ENCODE results near the gene SPATA12. TPM values are rescaled to one million over a fixed set of nuclear protein-coding genes. Genes with fewer than 3 reads are reported as not detected.

The SPATA12 gene
- total and polyA plus RNA-seq, 2 of the 8 experiments (the other 6 are each of a cell fraction or from before 2014, with no cell fraction given), result 0.19 to 0.97 TPM

- TF ChIP-seq, protein P1, sequence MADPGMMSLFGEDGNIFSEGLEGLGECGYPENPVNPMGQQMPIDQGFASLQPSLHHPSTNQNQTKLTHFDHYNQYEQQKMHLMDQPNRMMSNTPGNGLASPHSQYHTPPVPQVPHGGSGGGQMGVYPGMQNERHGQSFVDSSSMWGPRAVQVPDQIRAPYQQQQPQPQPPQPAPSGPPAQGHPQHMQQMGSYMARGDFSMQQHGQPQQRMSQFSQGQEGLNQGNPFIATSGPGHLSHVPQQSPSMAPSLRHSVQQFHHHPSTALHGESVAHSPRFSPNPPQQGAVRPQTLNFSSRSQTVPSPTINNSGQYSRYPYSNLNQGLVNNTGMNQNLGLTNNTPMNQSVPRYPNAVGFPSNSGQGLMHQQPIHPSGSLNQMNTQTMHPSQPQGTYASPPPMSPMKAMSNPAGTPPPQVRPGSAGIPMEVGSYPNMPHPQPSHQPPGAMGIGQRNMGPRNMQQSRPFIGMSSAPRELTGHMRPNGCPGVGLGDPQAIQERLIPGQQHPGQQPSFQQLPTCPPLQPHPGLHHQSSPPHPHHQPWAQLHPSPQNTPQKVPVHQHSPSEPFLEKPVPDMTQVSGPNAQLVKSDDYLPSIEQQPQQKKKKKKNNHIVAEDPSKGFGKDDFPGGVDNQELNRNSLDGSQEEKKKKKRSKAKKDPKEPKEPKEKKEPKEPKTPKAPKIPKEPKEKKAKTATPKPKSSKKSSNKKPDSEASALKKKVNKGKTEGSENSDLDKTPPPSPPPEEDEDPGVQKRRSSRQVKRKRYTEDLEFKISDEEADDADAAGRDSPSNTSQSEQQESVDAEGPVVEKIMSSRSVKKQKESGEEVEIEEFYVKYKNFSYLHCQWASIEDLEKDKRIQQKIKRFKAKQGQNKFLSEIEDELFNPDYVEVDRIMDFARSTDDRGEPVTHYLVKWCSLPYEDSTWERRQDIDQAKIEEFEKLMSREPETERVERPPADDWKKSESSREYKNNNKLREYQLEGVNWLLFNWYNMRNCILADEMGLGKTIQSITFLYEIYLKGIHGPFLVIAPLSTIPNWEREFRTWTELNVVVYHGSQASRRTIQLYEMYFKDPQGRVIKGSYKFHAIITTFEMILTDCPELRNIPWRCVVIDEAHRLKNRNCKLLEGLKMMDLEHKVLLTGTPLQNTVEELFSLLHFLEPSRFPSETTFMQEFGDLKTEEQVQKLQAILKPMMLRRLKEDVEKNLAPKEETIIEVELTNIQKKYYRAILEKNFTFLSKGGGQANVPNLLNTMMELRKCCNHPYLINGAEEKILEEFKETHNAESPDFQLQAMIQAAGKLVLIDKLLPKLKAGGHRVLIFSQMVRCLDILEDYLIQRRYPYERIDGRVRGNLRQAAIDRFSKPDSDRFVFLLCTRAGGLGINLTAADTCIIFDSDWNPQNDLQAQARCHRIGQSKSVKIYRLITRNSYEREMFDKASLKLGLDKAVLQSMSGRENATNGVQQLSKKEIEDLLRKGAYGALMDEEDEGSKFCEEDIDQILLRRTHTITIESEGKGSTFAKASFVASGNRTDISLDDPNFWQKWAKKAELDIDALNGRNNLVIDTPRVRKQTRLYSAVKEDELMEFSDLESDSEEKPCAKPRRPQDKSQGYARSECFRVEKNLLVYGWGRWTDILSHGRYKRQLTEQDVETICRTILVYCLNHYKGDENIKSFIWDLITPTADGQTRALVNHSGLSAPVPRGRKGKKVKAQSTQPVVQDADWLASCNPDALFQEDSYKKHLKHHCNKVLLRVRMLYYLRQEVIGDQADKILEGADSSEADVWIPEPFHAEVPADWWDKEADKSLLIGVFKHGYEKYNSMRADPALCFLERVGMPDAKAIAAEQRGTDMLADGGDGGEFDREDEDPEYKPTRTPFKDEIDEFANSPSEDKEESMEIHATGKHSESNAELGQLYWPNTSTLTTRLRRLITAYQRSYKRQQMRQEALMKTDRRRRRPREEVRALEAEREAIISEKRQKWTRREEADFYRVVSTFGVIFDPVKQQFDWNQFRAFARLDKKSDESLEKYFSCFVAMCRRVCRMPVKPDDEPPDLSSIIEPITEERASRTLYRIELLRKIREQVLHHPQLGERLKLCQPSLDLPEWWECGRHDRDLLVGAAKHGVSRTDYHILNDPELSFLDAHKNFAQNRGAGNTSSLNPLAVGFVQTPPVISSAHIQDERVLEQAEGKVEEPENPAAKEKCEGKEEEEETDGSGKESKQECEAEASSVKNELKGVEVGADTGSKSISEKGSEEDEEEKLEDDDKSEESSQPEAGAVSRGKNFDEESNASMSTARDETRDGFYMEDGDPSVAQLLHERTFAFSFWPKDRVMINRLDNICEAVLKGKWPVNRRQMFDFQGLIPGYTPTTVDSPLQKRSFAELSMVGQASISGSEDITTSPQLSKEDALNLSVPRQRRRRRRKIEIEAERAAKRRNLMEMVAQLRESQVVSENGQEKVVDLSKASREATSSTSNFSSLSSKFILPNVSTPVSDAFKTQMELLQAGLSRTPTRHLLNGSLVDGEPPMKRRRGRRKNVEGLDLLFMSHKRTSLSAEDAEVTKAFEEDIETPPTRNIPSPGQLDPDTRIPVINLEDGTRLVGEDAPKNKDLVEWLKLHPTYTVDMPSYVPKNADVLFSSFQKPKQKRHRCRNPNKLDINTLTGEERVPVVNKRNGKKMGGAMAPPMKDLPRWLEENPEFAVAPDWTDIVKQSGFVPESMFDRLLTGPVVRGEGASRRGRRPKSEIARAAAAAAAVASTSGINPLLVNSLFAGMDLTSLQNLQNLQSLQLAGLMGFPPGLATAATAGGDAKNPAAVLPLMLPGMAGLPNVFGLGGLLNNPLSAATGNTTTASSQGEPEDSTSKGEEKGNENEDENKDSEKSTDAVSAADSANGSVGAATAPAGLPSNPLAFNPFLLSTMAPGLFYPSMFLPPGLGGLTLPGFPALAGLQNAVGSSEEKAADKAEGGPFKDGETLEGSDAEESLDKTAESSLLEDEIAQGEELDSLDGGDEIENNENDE (IDR thresholded peaks at IDR 0.05; ENCODE audit: insufficient replicate concordance, low read length), result no peak
- TF ChIP-seq POLR2AphosphoS5 (IDR thresholded peaks at IDR 0.05; ENCODE audit: low read depth, low read length), result no peak
- peak in 1 of 2 experiments; percentile 18; a peak in 1 of 4 replicates for TF ChIP-seq RAD21 (IDR thresholded peaks at IDR 0.05 in 1 of 2, conservative IDR thresholded peaks at IDR 0.05 in 1 of 2; ENCODE audit: low read depth in 2 of 2, low read length in 2 of 2)
- no peak for TF ChIP-seq EGR1 (IDR thresholded peaks at IDR 0.05; ENCODE audit: borderline replicate concordance, low read depth, low read length)
- TF ChIP-seq MAFK (IDR thresholded peaks at IDR 0.05; ENCODE audit: low read depth, low read length), result peak; percentile 45; the same call in 1 of the 2 replicates
- TF ChIP-seq TCF12 (IDR thresholded peaks at IDR 0.05; ENCODE audit: low read depth, low read length), result no peak
- TF ChIP-seq BACH1 (IDR thresholded peaks at IDR 0.05; ENCODE audit: low read length), result peak; percentile 88
These were observed 5.1 kb downstream of the SPATA12 start (continued) for GRCh38 chr3:57065588-57065987.
